HepG2 (cell line): ENCODE data around the gene IPP. TPM values are rescaled to one million over a fixed set of nuclear protein-coding genes. Genes with fewer than 3 reads are reported as not detected.

Experiments used
- FIP1L1 ChIP-seq: fragments of 200-400 bp; formaldehyde crosslinking; IDR thresholded peaks from 2 replicates; pipeline ENCODE4 v1.6.1; 2018; ENCODE audit warnings: low read depth, mild to moderate bottlenecking, low read length, moderate library complexity, borderline replicate concordance; ENCODE audit not compliant: insufficient read depth
- FOXA3 ChIP-seq: IDR thresholded peaks from 2 replicates; pipeline ENCODE4 v1.6.1; 2016; ENCODE audit warnings: missing genetic modification reagents, missing compliant biosample characterization
- IRF1 ChIP-seq: sonication (generic); formaldehyde crosslinking; IDR thresholded peaks from 2 replicates; pipeline ENCODE4 v1.4.0; 2020; ENCODE audit warnings: low read depth, mild to moderate bottlenecking, missing genetic modification reagents
- JUND ChIP-seq: sonication (generic); formaldehyde crosslinking; IDR thresholded peaks from 2 replicates; pipeline ENCODE4 v1.8.0; 2022; ENCODE audit warnings: mild to moderate bottlenecking, missing genetic modification reagents
- MED1 ChIP-seq: sonication (generic); formaldehyde crosslinking; IDR thresholded peaks from 2 replicates; pipeline ENCODE4 v1.4.0; 2020; ENCODE audit warnings: missing genetic modification reagents
- RFX5 ChIP-seq: IDR thresholded peaks from 2 replicates; pipeline ENCODE4 v1.6.1; 2011; ENCODE audit warnings: low read depth, low read length, improper control_type of control experiment
- SP1 ChIP-seq, 2 experiments: fragments of 450-650 bp in 1 of 2; sonication (generic) in 1 of 2; formaldehyde crosslinking in 1 of 2; IDR thresholded peaks; 2 replicates each; pipeline versions ENCODE4 v1.4.0 to v1.6.1; 2016 to 2020; ENCODE audit warnings: missing genetic modification reagents in 1 of 2
- ZBTB14 ChIP-seq: sonication (generic); formaldehyde crosslinking; IDR thresholded peaks from 2 replicates; pipeline ENCODE4 v1.4.0; 2020; ENCODE audit warnings: missing genetic modification reagents
- ZMAT3 ChIP-seq: sonication (generic); formaldehyde crosslinking; conservative IDR thresholded peaks from 2 replicates; pipeline ENCODE4 v1.7.0; 2021; ENCODE audit warnings: missing genetic modification reagents
- ZNF367 ChIP-seq: sonication (generic); formaldehyde crosslinking; IDR thresholded peaks from 2 replicates; pipeline ENCODE4 v1.4.0; 2020; ENCODE audit warnings: missing genetic modification reagents, borderline replicate concordance
- ZNF513 ChIP-seq: sonication (generic); formaldehyde crosslinking; conservative IDR thresholded peaks from 2 replicates; pipeline ENCODE4 v1.5.0; 2020; ENCODE audit warnings: missing genetic modification reagents
- ZNF570 ChIP-seq: sonication (generic); formaldehyde crosslinking; IDR thresholded peaks from 2 replicates; pipeline ENCODE4 v1.4.0; 2020; ENCODE audit warnings: mild to moderate bottlenecking, missing genetic modification reagents, borderline replicate concordance
- ZNF598 ChIP-seq: sonication (generic); formaldehyde crosslinking; IDR thresholded peaks from 2 replicates; pipeline ENCODE4 v1.5.1; 2020; ENCODE audit warnings: mild to moderate bottlenecking, missing genetic modification reagents, borderline replicate concordance
- ZNF800 ChIP-seq: sonication (generic); formaldehyde crosslinking; IDR thresholded peaks from 2 replicates; pipeline ENCODE4 v1.4.0; 2020; ENCODE audit warnings: missing genetic modification reagents
- ZSCAN31 ChIP-seq: sonication (generic); formaldehyde crosslinking; IDR thresholded peaks from 2 replicates; pipeline ENCODE4 v1.5.0; 2020; ENCODE audit warnings: low read depth, mild to moderate bottlenecking, missing genetic modification reagents
- polyA plus RNA-seq, 8 experiments: library from polyadenylated mRNA; depleted of rRNA in 3 of 8; stranded (reverse) in 7 of 8; unstranded in 1 of 8; fragments of >200 nt; fragmentation: Illumina TruSeq in 4 of 8; extraction: Trizol in 4 of 8; gene quantifications; 2 replicates each; pipeline versions ENCODE4 v1.2.1 to v1.2.3, GENCODE V29; 2011 to 2016; ENCODE audit warnings: low read depth in 4 of 8, missing spikeins in 1 of 8, mixed read lengths in 1 of 8; ENCODE audit not compliant: insufficient read depth in 1 of 8
- total RNA-seq, 5 experiments: library from RNA; depleted of rRNA; stranded (reverse); fragments of >200 nt; fragmentation: Illumina TruSeq; extraction: Trizol; gene quantifications; 2 replicates each; pipeline ENCODE4 v1.2.3, GENCODE V29; 2016; ENCODE audit warnings: low read depth in 1 of 5
- TF ChIP-seq, protein P1 (sequence below): sonication (generic); formaldehyde crosslinking; IDR thresholded peaks from 2 replicates; pipeline ENCODE4 v1.9.0; 2021; ENCODE audit warnings: missing genetic modification reagents, borderline replicate concordance

IPP gene
- total and polyA plus RNA-seq, 2 of the 13 experiments (the other 11 are each of a cell fraction or from before 2014, with no cell fraction given): 3.0 to 9.7 TPM

- TF ChIP-seq, protein P1, sequence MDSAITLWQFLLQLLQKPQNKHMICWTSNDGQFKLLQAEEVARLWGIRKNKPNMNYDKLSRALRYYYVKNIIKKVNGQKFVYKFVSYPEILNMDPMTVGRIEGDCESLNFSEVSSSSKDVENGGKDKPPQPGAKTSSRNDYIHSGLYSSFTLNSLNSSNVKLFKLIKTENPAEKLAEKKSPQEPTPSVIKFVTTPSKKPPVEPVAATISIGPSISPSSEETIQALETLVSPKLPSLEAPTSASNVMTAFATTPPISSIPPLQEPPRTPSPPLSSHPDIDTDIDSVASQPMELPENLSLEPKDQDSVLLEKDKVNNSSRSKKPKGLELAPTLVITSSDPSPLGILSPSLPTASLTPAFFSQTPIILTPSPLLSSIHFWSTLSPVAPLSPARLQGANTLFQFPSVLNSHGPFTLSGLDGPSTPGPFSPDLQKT (CRISPR knock-in tag): peak; percentile 41; the same call in 1 of the 2 replicates
- TF ChIP-seq ZNF800 (CRISPR knock-in tag): no peak
- TF ChIP-seq RFX5: peak; percentile 82
- no peak for TF ChIP-seq ZNF513 (CRISPR knock-in tag)
- TF ChIP-seq SP1 (IDR thresholded peaks at IDR 0.05): no peak
- peak; percentile 87 for TF ChIP-seq SP1 (CRISPR knock-in tag; IDR thresholded peaks at IDR 0.05)
- no peak for TF ChIP-seq ZNF570 (CRISPR knock-in tag)
- no peak; the same call in 1 of the 2 replicates for TF ChIP-seq ZMAT3
- TF ChIP-seq FIP1L1: no peak
- TF ChIP-seq MED1 (CRISPR knock-in tag): no peak; the same call in 1 of the 2 replicates
- no peak for TF ChIP-seq JUND
- no peak for TF ChIP-seq ZBTB14 (CRISPR knock-in tag)
- TF ChIP-seq IRF1 (CRISPR knock-in tag): 0 out of 2 replicates have a peak, but pooled peaks have one; percentile 25
- no peak for TF ChIP-seq ZNF367 (CRISPR knock-in tag)
- no peak for TF ChIP-seq ZSCAN31 (CRISPR knock-in tag)
- TF ChIP-seq ZNF598 (CRISPR knock-in tag): no peak
- TF ChIP-seq FOXA3: no peak
Observed at GRCh38 chr1:45687014-45687753, 63.3 kb downstream of the IPP start (continued).
